Stimulated activated CD8-positive, alpha-beta memory T cell treated with anti-CD3 and anti-CD28 coated beads, Interleukin-4, amount 100 ng/mL, for 1 hour (primary cell): ENCODE results near the gene FBXO10.

ENCODE experiments used
- DNase-seq, 2 donors: peaks; one replicate each; pipeline ENCODE4 v3.0.0-alpha.2; 2020; ENCODE audit warnings: low read depth in 2 of 2, low spot score in 1 of 2

Gene FBXO10

DNA sequence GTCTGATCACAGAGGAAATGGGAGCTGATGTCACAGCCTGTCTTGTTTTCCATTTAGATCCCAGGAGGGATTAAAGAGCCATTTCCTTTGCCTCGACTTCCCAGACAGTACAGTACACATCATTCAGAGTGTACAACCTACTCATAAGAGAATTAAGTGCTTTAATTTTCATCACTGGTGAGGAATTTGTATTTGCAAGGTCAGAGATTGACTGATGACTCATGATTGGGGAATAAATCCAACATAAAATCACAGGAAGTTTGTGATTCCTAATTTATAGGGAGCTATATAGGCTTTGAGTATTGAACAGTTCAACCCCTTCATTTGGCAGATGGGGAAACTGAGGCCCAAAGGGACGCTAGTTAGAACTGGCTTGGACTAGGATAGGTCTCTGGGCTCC is 20.3 kb upstream of the FBXO10 start:
- DNase-seq: no peak

DNA sequence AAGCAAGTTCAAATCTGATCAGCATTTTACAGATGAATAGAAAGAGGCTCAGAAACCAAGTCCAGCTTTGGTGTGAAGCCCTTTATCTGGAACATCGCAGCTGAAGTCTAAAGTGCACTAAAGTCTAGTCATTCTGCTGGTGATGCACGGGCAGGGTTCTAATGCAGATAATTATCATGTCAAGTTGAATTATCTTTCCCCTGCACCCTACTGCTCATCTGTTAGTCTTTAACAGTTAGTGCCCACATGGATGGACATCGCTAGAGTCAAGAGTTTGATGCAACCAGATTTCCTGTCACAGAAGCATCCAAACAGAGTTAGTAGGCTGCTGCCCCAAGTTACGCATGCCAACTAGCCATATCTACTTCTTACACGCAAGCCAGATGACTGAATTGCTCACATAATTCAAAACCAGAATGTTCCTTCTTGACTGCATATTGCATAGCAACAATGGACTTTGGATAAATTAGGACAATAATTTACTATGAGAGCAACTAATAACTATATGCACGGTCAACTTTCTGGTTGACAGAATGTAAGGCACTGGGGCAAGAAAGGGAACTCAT is 17.8 kb upstream of the FBXO10 start:
- no peak for DNase-seq

DNA sequence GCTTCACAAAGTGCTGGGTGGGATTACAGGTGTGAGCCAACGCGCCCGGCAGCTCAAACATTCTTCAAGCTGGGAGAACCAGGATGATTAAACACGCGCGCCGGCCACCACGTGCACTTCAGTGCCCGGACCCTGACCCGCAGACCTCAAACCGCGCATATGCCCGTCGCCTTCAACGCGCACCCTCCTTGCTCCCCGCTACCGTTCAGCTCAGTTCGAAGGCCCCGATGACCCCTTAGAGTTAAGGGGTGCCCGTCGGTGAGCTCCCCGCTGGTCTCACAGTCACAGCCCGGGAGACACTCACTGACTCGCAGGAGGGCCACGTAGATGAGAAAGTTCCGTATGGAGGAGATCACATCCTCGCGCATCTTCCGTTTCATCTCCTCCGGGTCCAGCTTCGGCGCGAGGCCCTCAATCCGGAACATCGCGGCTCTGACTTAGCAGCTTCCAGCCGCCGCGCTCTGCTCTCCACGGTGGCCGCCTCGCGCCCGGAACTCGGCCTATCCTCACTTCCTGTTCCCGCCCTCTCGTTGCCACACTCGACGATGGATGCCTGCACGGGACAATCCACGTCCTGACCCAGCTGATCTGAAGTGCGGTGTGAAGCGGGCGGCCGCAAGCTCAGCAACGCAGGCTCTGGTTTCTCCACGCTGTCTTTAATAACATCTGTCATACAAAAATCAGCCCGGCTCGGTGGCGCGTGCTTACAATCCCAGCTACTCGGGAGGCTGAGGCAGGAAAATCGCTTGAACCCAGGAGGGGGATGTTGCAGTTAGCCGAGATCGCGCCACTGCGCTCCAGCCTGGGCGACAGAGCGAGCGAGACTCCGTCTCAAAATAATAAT is 16.1 kb upstream of the FBXO10 start, which contains the start of gene TOMM5:
TSS of gene TOMM5 (minus strand) at position 490 of the 844 bp plus-strand sequence. CDS start at position 425, 65 bp downstream.
- peak; percentile 78 to 79 for DNase-seq

DNA sequence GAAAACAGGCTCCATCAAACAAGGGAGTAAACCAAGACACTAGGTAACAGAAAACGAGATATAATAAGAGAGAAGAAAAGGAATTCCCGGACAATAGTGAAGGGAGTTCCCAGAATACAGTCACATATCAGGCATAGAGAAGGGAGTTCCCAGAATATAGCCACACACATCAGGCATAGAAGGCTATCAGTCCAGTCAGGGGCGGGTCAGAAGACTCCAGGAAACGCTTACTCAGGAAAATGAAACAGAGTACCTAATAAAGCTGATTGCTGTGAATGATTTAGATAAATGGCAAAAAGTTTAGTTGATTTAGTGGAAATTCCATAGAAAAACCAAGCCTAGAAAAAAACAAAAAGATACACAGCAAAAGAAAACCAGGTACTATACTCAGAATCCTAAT is 11.3 kb upstream of the FBXO10 start:
- DNase-seq: no peak

DNA sequence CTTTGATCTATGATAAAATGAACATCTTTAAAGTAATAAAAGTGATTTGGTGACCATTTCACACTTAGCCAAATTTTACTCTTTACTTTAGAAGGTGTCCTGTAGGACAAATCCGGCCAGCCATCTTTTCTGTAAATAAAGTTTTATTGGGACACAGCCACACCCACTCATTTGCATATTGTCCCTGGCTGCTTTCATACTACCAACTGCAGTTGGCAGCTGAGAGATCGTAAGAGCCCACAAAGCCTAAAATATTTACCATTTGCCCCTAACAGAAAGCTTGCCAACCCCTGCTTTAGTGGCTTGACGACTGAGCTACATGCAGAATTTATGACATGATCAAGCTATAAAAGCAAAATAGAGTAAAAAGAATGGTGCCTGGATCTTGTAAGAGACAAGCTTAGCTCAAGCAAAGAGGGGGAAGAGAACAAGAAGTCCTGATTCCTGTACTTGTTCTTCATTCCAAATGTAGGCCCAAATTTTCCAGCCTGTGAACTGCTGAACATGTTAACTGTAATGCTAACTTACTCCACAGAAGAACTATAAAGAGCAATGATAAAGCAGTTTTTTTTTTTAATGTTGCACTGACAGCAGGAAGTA is 7.4 kb upstream of the FBXO10 start:
- DNase-seq: no peak

DNA sequence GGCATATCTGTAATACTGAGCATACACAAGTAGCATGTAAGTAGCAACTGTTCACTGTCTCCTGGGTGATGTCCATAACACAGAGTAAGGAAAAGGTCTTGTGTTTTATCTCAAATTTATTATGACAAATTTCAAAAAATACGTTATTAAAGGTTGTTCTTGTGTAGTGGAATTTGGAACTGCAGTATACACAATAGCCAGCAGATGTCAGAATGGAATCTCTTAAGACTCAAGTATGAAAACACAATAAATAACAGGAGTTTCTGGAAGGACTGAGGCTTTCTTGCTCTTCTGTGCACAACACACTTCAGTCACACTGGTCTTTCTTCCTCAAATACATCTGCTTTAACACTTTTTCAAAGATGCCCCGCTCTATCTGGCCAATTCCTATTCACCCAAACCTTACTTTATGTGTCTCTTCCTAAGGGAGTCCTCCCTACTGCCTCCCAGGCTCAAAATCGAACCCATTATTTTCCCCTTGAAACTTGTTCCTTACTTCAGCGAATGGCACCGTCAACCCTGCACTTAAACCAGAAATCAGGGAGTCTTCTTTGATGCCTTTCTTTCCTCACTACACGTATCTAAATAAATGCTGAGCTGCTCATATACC is 6.5 kb upstream of the FBXO10 start:
- no peak for DNase-seq

DNA sequence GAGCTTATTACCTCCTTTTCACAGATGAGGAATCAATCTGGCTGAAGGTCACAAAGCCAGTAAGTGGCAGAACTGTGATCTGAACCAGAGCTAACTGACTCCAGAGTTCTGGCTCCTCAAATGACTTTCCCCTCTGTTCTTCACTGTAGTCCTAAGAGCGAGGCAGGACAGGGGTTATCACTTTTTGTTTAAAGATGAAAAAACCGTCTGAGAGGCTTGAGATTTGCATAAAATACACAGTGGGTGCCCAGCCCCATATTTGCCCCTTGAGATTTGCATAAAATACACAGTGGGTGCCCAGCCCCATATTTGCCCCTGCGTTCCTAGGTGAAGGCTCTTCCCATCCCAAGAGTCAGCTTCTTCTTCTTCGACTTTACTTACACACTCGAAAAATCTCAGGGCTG is 667 bp downstream of the FBXO10 start:
- no peak for DNase-seq

DNA sequence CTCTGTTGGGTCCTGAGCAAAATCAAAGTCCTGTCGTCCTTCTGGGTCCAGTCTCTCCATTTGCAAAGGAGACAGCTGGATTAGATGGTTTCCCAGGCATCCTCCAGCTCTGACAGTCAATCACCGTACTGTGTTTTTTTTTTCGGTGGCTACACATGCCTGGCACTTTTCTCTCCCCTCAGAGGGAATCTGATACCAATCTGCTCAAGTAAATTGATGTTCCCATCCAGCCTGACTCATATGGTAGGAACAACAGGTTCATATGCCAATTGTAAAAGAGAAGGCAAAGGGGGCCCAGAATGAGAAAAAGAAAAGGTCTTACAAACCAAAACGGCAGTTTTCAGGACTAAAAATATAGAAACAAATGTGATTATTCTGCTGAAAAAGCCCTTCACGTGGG is 1.2 kb downstream of the FBXO10 start:
- DNase-seq: no peak

DNA sequence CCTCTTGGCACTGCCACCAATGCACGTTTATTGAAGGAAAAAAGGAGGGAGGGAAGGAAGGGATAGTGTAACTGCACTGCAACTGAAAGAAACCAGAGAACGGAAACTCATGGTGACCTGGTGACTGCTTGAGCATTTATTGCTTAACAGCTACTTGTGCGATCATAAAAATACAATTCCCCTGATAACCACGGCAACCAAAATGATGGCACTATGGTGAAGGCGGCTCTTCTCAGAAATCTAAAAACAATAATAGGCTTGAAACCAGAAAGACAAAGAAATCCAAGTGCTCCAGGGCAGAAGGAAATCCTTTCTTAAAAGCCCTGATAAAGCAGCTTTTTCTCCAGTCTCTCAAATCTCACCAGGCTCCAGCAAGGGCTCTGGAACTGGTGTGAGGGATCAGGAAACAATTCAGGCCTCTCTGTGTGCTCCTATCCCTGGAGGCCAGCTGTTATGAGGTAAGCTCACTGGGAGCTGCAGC is 1.9 kb downstream of the FBXO10 start:
- no peak for DNase-seq

DNA sequence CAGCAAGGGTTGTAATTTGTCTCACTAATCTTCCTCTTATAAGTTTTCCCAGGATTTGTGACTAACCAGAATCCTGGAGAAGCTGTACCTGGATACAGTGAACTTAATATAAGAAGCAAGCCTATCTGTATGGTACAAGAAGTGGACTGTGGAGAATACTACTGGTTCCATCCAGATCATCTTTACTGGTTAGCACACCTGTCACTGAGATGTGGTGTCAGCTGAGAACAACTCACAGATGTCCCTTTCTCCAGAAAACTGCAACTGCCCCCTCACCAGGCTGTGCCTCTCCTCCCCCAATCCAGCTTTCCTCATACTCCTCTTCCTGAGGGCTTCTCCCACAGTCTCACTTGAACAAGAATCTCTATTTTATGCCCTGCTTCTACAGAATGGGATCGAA is 4.9 kb downstream of the FBXO10 start:
- DNase-seq: no peak

DNA sequence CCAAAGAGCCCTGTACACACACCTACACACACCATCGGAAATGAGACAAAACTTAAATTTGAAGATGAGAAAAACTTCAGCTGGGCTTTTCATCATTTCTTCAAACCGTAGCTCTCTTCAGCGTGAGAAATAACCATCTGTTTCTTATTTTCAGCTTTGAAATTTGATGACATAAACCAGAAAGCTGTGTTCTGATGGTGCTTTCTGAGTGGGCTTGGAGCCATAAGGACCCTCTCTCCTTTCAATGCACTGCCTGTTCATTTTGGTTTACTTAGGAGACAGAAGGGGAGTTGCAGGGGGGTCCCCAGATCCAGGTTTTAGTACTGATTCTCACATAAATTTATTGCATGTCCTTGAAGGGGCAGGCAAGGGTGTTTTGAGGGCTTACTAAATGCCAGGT is 9.5 kb downstream of the FBXO10 start:
- no peak for DNase-seq

DNA sequence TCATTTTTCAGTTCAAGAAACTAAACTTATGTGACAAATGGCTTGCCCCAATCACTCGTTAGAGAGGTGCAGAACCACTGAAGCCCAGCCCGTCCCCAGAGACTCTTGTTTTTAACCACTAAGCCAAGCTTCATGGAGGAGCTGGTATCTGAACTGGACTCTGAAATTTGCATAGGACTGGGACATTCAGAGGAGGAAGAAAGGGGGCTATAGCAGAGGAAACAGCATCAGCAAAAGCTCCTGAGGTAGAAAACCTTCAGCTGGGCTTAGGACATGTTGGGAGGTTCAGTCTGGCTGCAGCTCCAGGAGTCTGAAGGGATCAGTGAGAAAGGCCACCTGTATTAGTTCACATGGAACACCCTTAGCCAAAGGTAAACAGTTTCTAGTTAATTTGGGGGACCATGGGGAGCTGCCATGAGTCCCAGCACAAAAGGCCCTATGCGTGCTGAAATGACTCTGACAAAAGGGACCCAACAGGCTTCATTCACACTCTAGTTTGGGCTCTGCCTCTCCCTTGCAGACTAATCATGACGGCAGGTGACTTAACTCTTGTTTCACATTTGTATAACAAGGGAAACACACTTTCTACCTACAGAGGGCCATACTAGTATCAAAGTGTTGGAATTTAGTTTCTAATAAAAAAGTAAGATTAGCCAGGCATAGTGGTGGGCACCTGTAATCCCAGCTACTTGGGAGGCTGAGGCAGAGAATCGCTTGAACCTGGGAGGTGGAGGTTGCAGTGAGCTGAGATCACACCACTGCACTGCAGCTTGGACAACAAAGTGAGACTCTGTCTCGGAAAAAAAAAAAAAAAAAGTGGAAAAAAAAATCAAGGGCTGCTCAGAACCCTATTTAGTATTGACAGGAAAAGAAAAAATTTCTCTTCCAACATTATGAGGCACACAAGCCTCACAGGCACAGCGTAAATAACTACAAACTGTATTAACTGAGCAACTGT is 10.2 kb downstream of the FBXO10 start:
- DNase-seq: no peak

DNA sequence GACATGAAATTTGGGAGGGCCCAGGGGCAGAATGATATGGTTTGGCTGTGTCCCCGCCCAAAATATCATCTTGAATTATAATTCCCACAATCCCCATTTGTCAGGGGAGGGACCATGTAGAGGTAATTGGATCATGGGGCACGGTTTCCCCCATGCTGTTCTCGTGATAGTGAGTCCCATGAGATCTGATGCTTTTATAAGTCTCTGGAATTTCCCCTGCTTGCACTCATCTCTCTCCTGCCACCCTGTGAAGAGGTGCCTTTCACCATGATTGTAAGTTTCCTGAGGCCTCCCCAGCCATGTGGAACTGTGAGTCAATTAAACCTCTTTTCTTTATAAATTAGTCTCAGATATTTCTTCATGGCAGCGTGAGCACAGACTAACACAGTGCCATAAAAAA is 11.3 kb downstream of the FBXO10 start:
- no peak for DNase-seq

DNA sequence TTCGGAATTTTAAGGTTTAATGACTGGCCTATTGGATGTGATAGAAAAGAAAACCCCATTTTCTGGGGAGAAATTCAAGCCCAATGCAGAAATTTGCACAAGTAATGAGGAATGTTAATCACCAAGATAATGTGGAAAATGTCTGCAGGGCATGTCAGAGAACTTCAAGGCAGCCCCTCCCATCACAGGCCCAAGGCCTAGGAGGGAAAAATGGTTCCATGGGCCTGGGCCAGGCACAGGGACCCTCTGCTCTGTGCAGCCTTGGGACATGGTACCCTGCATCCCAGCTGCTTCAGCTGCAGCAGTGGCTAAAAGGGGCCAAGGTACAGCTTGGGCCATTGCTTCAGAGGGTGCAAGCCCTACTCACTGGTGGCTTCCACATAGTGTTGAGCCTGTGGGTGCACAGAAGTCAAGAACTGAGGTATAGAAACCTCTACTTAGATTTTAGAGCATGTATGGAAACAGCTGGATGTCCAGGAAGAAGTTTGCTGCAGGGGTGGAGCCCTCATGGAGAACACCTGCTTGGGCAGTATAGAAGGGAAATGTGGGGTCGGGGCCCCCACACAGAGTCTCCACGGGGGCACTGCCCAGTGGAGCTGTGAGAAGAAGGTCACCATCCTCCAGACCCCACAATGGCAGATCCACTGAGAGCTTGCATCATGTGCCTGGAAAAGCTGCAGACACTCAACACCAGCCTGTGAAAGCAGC is 12.2 kb downstream of the FBXO10 start:
- no peak for DNase-seq

DNA sequence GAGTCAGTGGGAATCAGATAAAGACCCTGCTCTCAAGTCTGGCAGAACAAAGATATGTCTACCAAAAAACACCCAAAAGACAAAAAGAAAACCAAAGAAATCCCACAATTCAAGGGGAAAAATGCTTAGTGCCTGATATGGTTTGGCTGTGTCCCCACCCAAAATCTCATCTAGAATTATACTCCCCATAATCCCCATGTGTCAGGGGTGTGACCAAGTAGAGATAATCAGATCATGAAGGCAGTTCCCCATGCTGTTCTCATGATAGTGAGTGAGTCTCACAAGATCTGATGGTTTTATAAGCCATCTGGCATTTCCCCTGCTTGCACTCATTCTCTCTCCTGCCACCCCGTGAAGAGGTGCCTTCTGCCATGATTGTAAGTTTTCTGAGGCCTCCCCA is 13.4 kb downstream of the FBXO10 start:
- DNase-seq: no peak

DNA sequence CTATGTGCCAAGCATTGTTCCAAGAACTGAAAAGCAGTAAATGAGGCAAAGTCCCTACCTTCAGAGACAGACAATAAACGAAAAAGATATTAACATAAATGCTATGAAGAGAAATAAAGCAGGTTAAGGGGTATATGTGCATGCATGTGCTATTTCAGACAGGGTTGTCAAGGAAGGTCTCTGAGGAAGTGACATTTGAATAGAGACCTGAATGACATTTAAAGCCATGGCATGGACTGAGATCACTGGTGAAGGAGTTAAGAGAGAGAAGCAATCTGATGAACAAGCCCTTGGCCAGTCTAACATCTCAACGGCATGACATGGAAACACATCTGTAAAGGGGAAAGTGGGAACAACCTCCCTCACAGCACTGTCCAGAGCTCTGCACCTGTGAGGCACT is 14.5 kb downstream of the FBXO10 start:
- DNase-seq: no peak

DNA sequence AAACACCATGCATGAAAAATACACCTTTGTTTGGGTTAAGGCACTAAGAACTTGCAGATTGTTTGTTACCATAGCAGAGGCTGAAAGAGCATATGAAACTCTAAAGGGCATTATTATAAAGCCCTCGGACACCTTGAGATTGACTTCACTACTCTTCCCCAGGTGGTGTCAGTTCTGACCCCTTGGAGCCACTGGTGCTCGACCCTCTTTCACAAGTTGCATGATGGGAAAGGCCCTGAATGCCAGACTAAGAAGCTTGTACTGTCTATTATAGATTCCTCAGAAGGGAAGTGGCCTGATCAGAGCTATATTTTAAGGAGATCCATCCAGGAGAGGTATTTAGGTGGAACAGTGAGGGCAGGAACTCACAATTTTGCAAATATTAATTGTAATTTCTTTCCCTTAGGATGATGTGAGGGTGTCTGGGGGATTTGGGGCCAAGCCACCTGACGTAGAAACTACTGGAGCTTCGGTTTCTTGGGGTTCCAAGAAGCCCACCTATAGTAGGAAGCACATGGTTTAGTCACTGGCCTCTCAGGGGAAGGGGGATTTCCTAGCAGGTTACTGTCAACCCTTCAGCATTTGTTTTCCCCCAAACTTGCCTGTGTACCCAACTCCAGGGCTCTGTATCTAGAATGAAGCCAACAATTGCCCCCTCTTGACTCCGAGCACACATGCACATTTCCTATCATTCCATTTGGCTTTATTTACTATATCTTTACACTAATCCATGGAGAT is 16.2 kb downstream of the FBXO10 start:
- no peak for DNase-seq

DNA sequence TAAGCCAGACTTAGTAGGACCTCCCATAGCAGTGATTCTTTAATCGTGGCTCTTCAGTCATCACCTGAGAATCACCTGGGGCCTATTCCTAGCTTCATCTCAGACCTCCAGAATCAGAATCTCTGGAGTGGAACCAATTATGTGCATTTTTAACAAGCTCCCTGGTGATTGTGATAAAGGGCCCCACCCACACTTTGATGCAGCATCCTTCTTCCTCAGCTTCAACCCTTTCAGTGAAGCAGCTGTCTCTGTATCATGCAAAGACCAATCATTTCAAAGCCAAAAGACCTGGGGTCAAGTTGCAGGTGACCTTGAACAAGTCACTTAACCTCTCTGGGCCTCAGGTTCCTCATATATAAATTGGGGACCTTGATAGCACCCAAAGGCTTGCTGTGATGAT is 17.1 kb downstream of the FBXO10 start:
- no peak for DNase-seq

DNA sequence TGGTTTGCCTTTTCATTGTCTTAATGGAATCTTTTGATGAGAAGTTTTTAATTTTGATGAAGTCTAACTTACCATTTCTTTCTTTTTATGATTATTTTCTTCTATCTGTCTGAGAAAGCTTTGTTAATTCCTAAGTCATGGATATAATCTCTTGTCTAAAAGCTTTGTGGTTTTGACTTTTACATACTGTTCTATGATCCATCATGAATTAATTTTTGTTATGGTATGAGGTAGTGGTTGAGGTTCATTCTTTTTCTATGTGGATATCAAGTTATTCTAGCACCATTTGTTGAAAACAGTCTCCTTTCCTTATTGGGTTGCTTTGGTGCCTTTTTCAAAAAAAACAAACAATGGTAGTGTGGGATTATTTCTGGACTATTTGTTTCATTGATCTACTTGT is 20.4 kb downstream of the FBXO10 start:
- no peak for DNase-seq
